ENCODE data around the gene MYRF.

GRCh38 chr11:61829806-61830205 is 77.4 kb downstream of the MYRF start:
- TF ChIP-seq CTCF (CRISPR knock-in tag; IDR thresholded peaks at IDR 0.05) (no peak), TAF1 (CRISPR knock-in tag; IDR thresholded peaks at IDR 0.05) (no peak), NR1H2 (CRISPR knock-in tag; IDR thresholded peaks at IDR 0.05; ENCODE audit: borderline replicate concordance, low read depth) (no peak), RFXANK (CRISPR knock-in tag; IDR thresholded peaks at IDR 0.05) (no peak), POLR2AphosphoS5 (IDR thresholded peaks at IDR 0.05; ENCODE audit: low read depth, low read length) (no peak), E2F5 (CRISPR knock-in tag; conservative IDR thresholded peaks at IDR 0.05) (no peak)

Measured in HepG2 (cell line).